Endothelial cell of umbilical vein (primary cell): ENCODE measurements around the gene LRP11. TPM values are rescaled to one million over a fixed set of nuclear protein-coding genes. Genes with fewer than 3 reads are reported as not detected.
A peak's percentile ranks its signal among the peaks of the same experiment; 100 is the strongest.

Experiments used
- BruUV-seq: library from RNA; stranded (reverse); fragments of 400-500 nt; replicated peaks from 2 replicates; lab custom pipeline; 2021; lab: Mats Ljungman, UMichigan
- CTCF ChIA-PET: fragments of 300-600, 350-600 bp; sonication (Branson Sonifier 250); formaldehyde crosslinking; loops from one replicate; lab custom pipeline; 2021; ENCODE audit warnings: antibody characterized with exemption, inconsistent platforms; lab: Charles Lee
- POLR2A ChIA-PET: fragments of 300-600, 350-600 bp; sonication (Branson Sonifier 250); formaldehyde crosslinking; loops from one replicate; lab custom pipeline; 2021; ENCODE audit warnings: antibody characterized with exemption, inconsistent platforms; lab: Charles Lee
- DNase-seq: peaks from one replicate; pipeline ENCODE4 v3.0.0-alpha.2; 2011; ENCODE audit warnings: low read depth, low spot score
- FAIRE-seq: peaks from 2 replicates; lab custom pipeline; 2011; peaks lifted over from hg19 to GRCh38; lab: Jason Lieb, UNC
- H2AFZ ChIP-seq: 2 replicates; pipeline ENCODE4 v1.6.0; 2012; ENCODE audit warnings: low read depth, low read length, control low read depth, inconsistent platforms
- H3K27ac ChIP-seq: 2 replicates; pipeline ENCODE4 v1.5.1; 2011; ENCODE audit warnings: low read depth, mild to moderate bottlenecking, control low read depth, low read length, moderate library complexity; ENCODE audit not compliant: insufficient read depth
- H3K27me3 ChIP-seq, 2 experiments: 2 replicates each; pipeline versions ENCODE4 v1.6.0 to v1.6.1; 2011; ENCODE audit warnings: low read length in 2 of 2, mixed read lengths in 1 of 2; ENCODE audit not compliant: control insufficient read depth in 2 of 2, insufficient read depth in 2 of 2
- H3K36me3 ChIP-seq, 2 experiments: 2 replicates in 1 of 2; 3 replicates in 1 of 2; pipeline ENCODE4 v1.5.1; 2011; ENCODE audit warnings: low read length in 2 of 2, mild to moderate bottlenecking in 1 of 2, moderate library complexity in 1 of 2; ENCODE audit not compliant: control insufficient read depth in 2 of 2, insufficient read depth in 2 of 2; ENCODE audit errors: extremely low read depth in 1 of 2
- H3K4me1 ChIP-seq: 3 replicates; pipeline ENCODE4 v1.5.1; 2011; ENCODE audit warnings: mild to moderate bottlenecking, low read length; ENCODE audit not compliant: control insufficient read depth, insufficient read depth; ENCODE audit errors: extremely low read depth
- H3K4me2 ChIP-seq: 2 replicates; pipeline ENCODE4 v1.6.1; 2011; ENCODE audit warnings: low read length, control low read depth, mixed read lengths; ENCODE audit not compliant: insufficient read depth
- H3K4me3 ChIP-seq, 3 experiments: fragments of 200-600 bp in 1 of 3; sonication (generic), shearing (Covaris generic) in 1 of 3; replicated peaks in 1 of 3; 2 replicates each; pipeline ENCODE4 v1.5.1; 2011 to 2016; ENCODE audit warnings: control low read depth in 3 of 3, low read length in 3 of 3, mild to moderate bottlenecking in 2 of 3, inconsistent platforms in 1 of 3, low read depth in 1 of 3, moderate library complexity in 1 of 3; ENCODE audit not compliant: insufficient read depth in 1 of 3
- H3K79me2 ChIP-seq: 2 replicates; pipeline ENCODE4 v1.6.0; 2012; ENCODE audit warnings: low read length, inconsistent platforms; ENCODE audit not compliant: control insufficient read depth, insufficient read depth
- H3K9ac ChIP-seq: replicated peaks from 2 replicates; pipeline ENCODE3; 2011; ENCODE audit warnings: low read length, control low read depth; ENCODE audit not compliant: insufficient read depth; ENCODE audit errors: extremely low read depth
- H3K9me1 ChIP-seq: replicated peaks from 3 replicates; pipeline ENCODE4 v1.6.0; 2011; ENCODE audit warnings: mild to moderate bottlenecking, low read length; ENCODE audit not compliant: control insufficient read depth, insufficient read depth; ENCODE audit errors: extremely low read depth
- H3K9me3 ChIP-seq: replicated peaks from 2 replicates; pipeline ENCODE4 v1.5.1; 2012; ENCODE audit warnings: low read length, inconsistent platforms; ENCODE audit not compliant: control insufficient read depth, insufficient read depth
- H4K20me1 ChIP-seq: replicated peaks from 2 replicates; pipeline ENCODE3; 2011; ENCODE audit warnings: mild to moderate bottlenecking, low read length; ENCODE audit not compliant: control insufficient read depth, insufficient read depth; ENCODE audit errors: extremely low read depth
- CTCF ChIP-seq, 2 donors: IDR thresholded peaks; 1 replicate in 1 of 2; 2 replicates in 1 of 2; pipeline ENCODE4 v1.5.1; 2011; ENCODE audit warnings: low read length in 2 of 2, mild to moderate bottlenecking in 2 of 2, moderate library complexity in 2 of 2, control low read depth in 1 of 2, inconsistent platforms in 1 of 2, low read depth in 1 of 2; ENCODE audit not compliant: insufficient read depth in 1 of 2; ENCODE audit errors: extremely low read depth in 1 of 2
- EZH2 ChIP-seq: IDR thresholded peaks from 2 replicates; pipeline ENCODE4 v1.6.1; 2012; ENCODE audit warnings: borderline replicate concordance, low read depth, mild to moderate bottlenecking, moderate library complexity, low read length, inconsistent platforms; ENCODE audit not compliant: severe bottlenecking
- POLR2AphosphoS5 ChIP-seq: IDR thresholded peaks from 2 replicates; pipeline ENCODE4 v1.6.1; 2012; ENCODE audit warnings: low read depth, mild to moderate bottlenecking, control low read depth, low read length, moderate library complexity; ENCODE audit not compliant: insufficient read depth
- dilution Hi-C: fragments of 300-500 bp; cut with MboI; formaldehyde crosslinking; loops from one replicate; pipeline ENCODE4 v1.15.0; 2019; ENCODE audit warnings: low sequenced_read_pairs; ENCODE audit not compliant: extremely low pct_ligation_motif_present
- intact Hi-C: fragments of 100-400 bp; cut with micrococcal nuclease; formaldehyde crosslinking; loops from one replicate; pipeline ENCODE4 v1.10.0; 2022
- polyA plus RNA-seq, 4 experiments: library from polyadenylated mRNA; depleted of rRNA in 3 of 4; stranded (reverse) in 3 of 4; unstranded in 1 of 4; fragments of >200 nt; gene quantifications; 2 replicates each; pipeline versions ENCODE4 v1.2.1 to v1.2.3, GENCODE V29; 2011 to 2012; ENCODE audit warnings: missing spikeins in 1 of 4
- total RNA-seq: library from RNA; stranded (reverse); gene quantifications from 2 replicates; pipeline ENCODE4 v1.2.3, GENCODE V29; 2021

LRP11 gene
- total and polyA plus RNA-seq, 2 donors (not counting 3 experiments of a cell fraction or from before 2014, with no cell fraction given) = 23.1 to 59.1 TPM

- dilution Hi-C loops (no loop called here), intact Hi-C loops (loop anchor here (1.0 to 5.0 kb wide), 3 partner anchors 31 to 183 kb away; no protein-coding TSS in a partner anchor)
- Histone ChIP-seq H3K9me1 (no peaks in the 10 kb centered on the region), H2AFZ (no peak overlapping the region), H3K9me3 (no peaks in the 10 kb centered on the region), H4K20me1 (no peaks in the 10 kb centered on the region), H3K9ac (no peak overlapping the region), H3K27me3 (no peaks in the 10 kb centered on the region), H3K36me3 (peaks cover 0 to 7% of the 10 kb centered on the region in 2 experiments), H3K4me2 (no peak overlapping the region), H3K27ac (no peak overlapping the region), H3K4me3 (no peak overlapping the region), H3K4me1 (no peaks in the 10 kb centered on the region), H3K79me2 (no peaks in the 10 kb centered on the region)
- FAIRE-seq = peak; percentile 21
- POLR2A ChIA-PET = no interaction called here
- TF ChIP-seq POLR2AphosphoS5 = no peak
- TF ChIP-seq EZH2 = no peak
- TF ChIP-seq CTCF (IDR thresholded peaks at IDR 0.05; ENCODE audit: extremely low read depth in 1 of 2, insufficient read depth in 1 of 2, low read depth in 1 of 2, low read length in 2 of 2) = peak; percentile 77
- CTCF ChIA-PET = interaction anchor here (0.5 to 3.9 kb wide), 12 partner anchors 12 to 182 kb away, joined by 3 to 30 read pairs (median 8); partner anchors contain the start of gene LRP11
- peak; percentile 80 for DNase-seq
- no TSS peak for BruUV-seq
Observed at GRCh38 chr6:149834513-149835481, 29.4 kb downstream of the LRP11 start.
